Astrocyte of the spinal cord (primary cell): ENCODE results near the gene SND1.

Experiments used
- DNase-seq: peaks from one replicate; pipeline ENCODE4 v3.0.0; 2011; ENCODE audit warnings: low read depth, low spot score
- H3K4me3 ChIP-seq: 2 replicates; pipeline ENCODE4 v1.5.1; 2011; ENCODE audit warnings: low read depth, mild to moderate bottlenecking, low read length, moderate library complexity
- CTCF ChIP-seq: IDR thresholded peaks from 2 replicates; pipeline ENCODE4 v1.5.1; 2012; ENCODE audit warnings: low read depth, mild to moderate bottlenecking, low read length, inconsistent platforms
- in situ Hi-C: cut with HindIII; loops from 2 replicates; pipeline ENCODE4 v1.10.0; 2017; ENCODE audit warnings: low sequenced_read_pairs

Gene SND1

GRCh38 chr7:128054511-128054910, 402.5 kb downstream of the SND1 start:
- TF ChIP-seq CTCF = no peak
- in situ Hi-C loops = loop anchor here (25.0 kb wide), 1 partner anchor 158 kb away; no protein-coding TSS in a partner anchor
- no peak overlapping the region for H3K4me3 ChIP-seq
- DNase-seq = no peak

GRCh38 chr7:128055637-128056036, 403.6 kb downstream of the SND1 start:
- no peak for TF ChIP-seq CTCF
- peak; percentile 43 for DNase-seq
- in situ Hi-C loops = loop anchor here (25.0 kb wide), 1 partner anchor 157 kb away; no protein-coding TSS in a partner anchor
- no peak overlapping the region for H3K4me3 ChIP-seq

GRCh38 chr7:128056901-128057300, 404.9 kb downstream of the SND1 start:
- H3K4me3 ChIP-seq = no peak overlapping the region
- in situ Hi-C loops = loop anchor here (25.0 kb wide), 1 partner anchor 155 kb away; no protein-coding TSS in a partner anchor
- no peak for TF ChIP-seq CTCF
- DNase-seq = peak; percentile 82

- H3K4me3 ChIP-seq = no peak overlapping the region
- in situ Hi-C loops = loop anchor here (25.0 kb wide), 1 partner anchor 154 kb away; no protein-coding TSS in a partner anchor
- TF ChIP-seq CTCF = no peak
- no peak for DNase-seq
Observed at GRCh38 chr7:128057909-128058308, 405.9 kb downstream of the SND1 start.

- no peak overlapping the region for H3K4me3 ChIP-seq
- in situ Hi-C loops = loop anchor here (25.0 kb wide), 1 partner anchor 153 kb away; no protein-coding TSS in a partner anchor
- no peak for DNase-seq
- TF ChIP-seq CTCF = no peak
Observed at GRCh38 chr7:128059143-128059988, 407.4 kb downstream of the SND1 start.

GRCh38 chr7:128060018-128060417, 408.0 kb downstream of the SND1 start:
- in situ Hi-C loops = loop anchor here (25.0 kb wide), 1 partner anchor 152 kb away; no protein-coding TSS in a partner anchor
- H3K4me3 ChIP-seq = no peak overlapping the region
- TF ChIP-seq CTCF = no peak
- no peak for DNase-seq
